Measurements from ENCODE around the gene GATAD2A. TPM values are rescaled to one million over a fixed set of nuclear protein-coding genes. Genes with fewer than 3 reads are reported as not detected.

GATAD2A gene
- total RNA-seq, 4 donors from 2014 or later, result 45.6 to 102 (median 65.7) TPM

GRCh38 chr19:19427302-19427701, 21.8 kb downstream of the GATAD2A start:
- TF ChIP-seq EP300 (IDR thresholded peaks at IDR 0.05; ENCODE audit: low read depth) (no peak), POLR2AphosphoS5 (IDR thresholded peaks at IDR 0.05) (no peak), POLR2A (IDR thresholded peaks at IDR 0.05) (no peak), CTCF (IDR thresholded peaks at IDR 0.05) (no peak)
- no peak for DNase-seq
- 65 to 67% methylated on average over 3 of the region's 3 CpGs for WGBS, 2 donors (ENCODE audit: low coverage in 1 of 2)
- H3K4me1 ChIP-seq, result peaks cover 0 to 7% (median 0%) of the 10 kb centered on the region in 4 donors
- no peaks in the 10 kb centered on the region for H3K27me3 ChIP-seq
- H3K4me3 ChIP-seq, result no peak overlapping the region
- in situ Hi-C loops (cut with MboI; ENCODE audit: low pct_ligation_motif_present in 1 of 4, low pct_unique_long_range_greater_than_20kb in 1 of 4, low sequenced_read_pairs in 3 of 4) (no loop called here), intact Hi-C loops (cut with DNase I; ENCODE audit: low total_unique reads) (no loop called here)
- no peaks in the 10 kb centered on the region for H3K36me3 ChIP-seq
- no peak overlapping the region for H3K27ac ChIP-seq
- no peaks in the 10 kb centered on the region for H3K9me3 ChIP-seq

- peaks cover 0 to 7% (median 0%) of the 10 kb centered on the region in 4 donors for H3K4me1 ChIP-seq
- no peaks in the 10 kb centered on the region for H3K27me3 ChIP-seq
- no peak for DNase-seq
- in situ Hi-C loops (cut with MboI; ENCODE audit: low pct_ligation_motif_present in 1 of 4, low pct_unique_long_range_greater_than_20kb in 1 of 4, low sequenced_read_pairs in 3 of 4), result no loop called here
- H3K36me3 ChIP-seq, result no peaks in the 10 kb centered on the region
- intact Hi-C loops (cut with DNase I; ENCODE audit: low total_unique reads), result no loop called here
- whole genome bisulfite sequencing, 2 donors (ENCODE audit: low coverage in 1 of 2), result 80 to 95% methylated on average over 3 to 5 of the region's 5 CpGs
- TF ChIP-seq POLR2A (IDR thresholded peaks at IDR 0.05), result no peak
- TF ChIP-seq EP300 (IDR thresholded peaks at IDR 0.05; ENCODE audit: low read depth), result no peak
- no peak for TF ChIP-seq CTCF (IDR thresholded peaks at IDR 0.05)
- TF ChIP-seq POLR2AphosphoS5 (IDR thresholded peaks at IDR 0.05), result no peak
- H3K4me3 ChIP-seq, result no peak overlapping the region
- no peak overlapping the region for H3K27ac ChIP-seq
- no peaks in the 10 kb centered on the region for H3K9me3 ChIP-seq
Measured at GRCh38 chr19:19427944-19428343, 22.5 kb downstream of the GATAD2A start.

GRCh38 chr19:19428746-19429145, 23.3 kb downstream of the GATAD2A start:
- intact Hi-C loops (cut with DNase I; ENCODE audit: low total_unique reads) (no loop called here), in situ Hi-C loops (cut with MboI; ENCODE audit: low pct_ligation_motif_present in 1 of 4, low pct_unique_long_range_greater_than_20kb in 1 of 4, low sequenced_read_pairs in 3 of 4) (no loop called here)
- no peak for DNase-seq
- Histone ChIP-seq H3K36me3 (no peaks in the 10 kb centered on the region), H3K4me3 (no peak overlapping the region), H3K9me3 (no peaks in the 10 kb centered on the region), H3K4me1 (peaks cover 0 to 9% (median 1%) of the 10 kb centered on the region in 4 donors), H3K27ac (no peak overlapping the region), H3K27me3 (no peaks in the 10 kb centered on the region)
- TF ChIP-seq POLR2A (IDR thresholded peaks at IDR 0.05), result no peak
- no peak for TF ChIP-seq POLR2AphosphoS5 (IDR thresholded peaks at IDR 0.05)
- 95 to 100% methylated on average over 1 to 10 of the region's 10 CpGs for WGBS, 2 donors (ENCODE audit: low coverage in 1 of 2)

- Histone ChIP-seq H3K4me3 (no peak overlapping the region), H3K9me3 (no peaks in the 10 kb centered on the region), H3K27me3 (no peaks in the 10 kb centered on the region), H3K4me1 (peaks cover 0 to 15% (median 6%) of the 10 kb centered on the region in 4 donors), H3K36me3 (no peaks in the 10 kb centered on the region), H3K27ac (no peak overlapping the region)
- WGBS, 2 donors (ENCODE audit: low coverage in 1 of 2), result 91% methylated on average over 12 of the region's 12 CpGs; no CpG with 5 or more reads in 1 of the 2 donors
- DNase-seq, result no peak
- in situ Hi-C loops (cut with MboI; ENCODE audit: low pct_ligation_motif_present in 1 of 4, low pct_unique_long_range_greater_than_20kb in 1 of 4, low sequenced_read_pairs in 3 of 4), result no loop called here
- TF ChIP-seq POLR2A (IDR thresholded peaks at IDR 0.05) (no peak), POLR2AphosphoS5 (IDR thresholded peaks at IDR 0.05) (no peak), CTCF (IDR thresholded peaks at IDR 0.05) (no peak), EP300 (IDR thresholded peaks at IDR 0.05; ENCODE audit: low read depth) (no peak)
- intact Hi-C loops (cut with DNase I; ENCODE audit: low total_unique reads), result no loop called here
Measured at GRCh38 chr19:19429361-19429760, 23.9 kb downstream of the GATAD2A start.

GRCh38 chr19:19432732-19433131, 27.3 kb downstream of the GATAD2A start:
- TF ChIP-seq POLR2A (IDR thresholded peaks at IDR 0.05), result no peak
- no peak for TF ChIP-seq POLR2AphosphoS5 (IDR thresholded peaks at IDR 0.05)
- no peak for TF ChIP-seq CTCF (IDR thresholded peaks at IDR 0.05)

More at GRCh38 chr19:19432732-19433131, 27.3 kb downstream of the GATAD2A start:
- H3K36me3 ChIP-seq, result no peaks in the 10 kb centered on the region
- H3K27ac ChIP-seq, result no peak overlapping the region
- no peaks in the 10 kb centered on the region for H3K9me3 ChIP-seq
- no peak for DNase-seq
- 89 to 100% methylated on average over 1 to 2 of the region's 2 CpGs for WGBS, 2 donors (ENCODE audit: low coverage in 1 of 2)
- no peak overlapping the region for H3K4me3 ChIP-seq
- intact Hi-C loops (cut with DNase I; ENCODE audit: low total_unique reads), result no loop called here
- in situ Hi-C loops (cut with MboI; ENCODE audit: low pct_ligation_motif_present in 1 of 4, low pct_unique_long_range_greater_than_20kb in 1 of 4, low sequenced_read_pairs in 3 of 4), result no loop called here
- H3K27me3 ChIP-seq, result no peaks in the 10 kb centered on the region
- H3K4me1 ChIP-seq, result peaks cover 0 to 20% (median 8%) of the 10 kb centered on the region in 4 donors

All from transverse colon (tissue), 4 donors.